ENCODE measurements around the gene HSDL1. TPM values are rescaled to one million over a fixed set of nuclear protein-coding genes. Genes with fewer than 3 reads are reported as not detected.

The HSDL1 gene
- total RNA-seq, 1 experiment from 2014 or later, result 34.2 TPM

GRCh38 chr16:84153660-84154214 lies 8.8 kb upstream of the HSDL1 start:
- Mint-ChIP-seq H3K9me3 (no peaks in the 10 kb centered on the region), H3K4me1 (peaks cover 0 to 6% of the 10 kb centered on the region in 2 experiments; a peak in 2 of 4 replicates), H3K27me3 (ENCODE audit: low read depth) (peaks cover 9% of the 10 kb centered on the region), H3K36me3 (ENCODE audit: insufficient read depth in 1 of 3, low read depth in 3 of 3) (no peaks in the 10 kb centered on the region), H3K27ac (no peak overlapping the region), H3K4me3 (no peak overlapping the region)
- no peak for DNase-seq
- H3K14ac ChIP-seq (ENCODE audit: insufficient read depth, low read length), result no peak overlapping the region
- no peak overlapping the region for H3K56ac ChIP-seq (ENCODE audit: insufficient read length, low read depth, low read length)
- H3K9me3 ChIP-seq (ENCODE audit: control insufficient read depth, low read depth, low read length), result no peaks in the 10 kb centered on the region
- H3K4me2 ChIP-seq (ENCODE audit: insufficient read depth, insufficient read length, low read length), result no peak overlapping the region
- H2BK20ac ChIP-seq (ENCODE audit: low read depth, low read length, poor library complexity, severe bottlenecking), result no peak overlapping the region
- TF ChIP-seq, protein P1, sequence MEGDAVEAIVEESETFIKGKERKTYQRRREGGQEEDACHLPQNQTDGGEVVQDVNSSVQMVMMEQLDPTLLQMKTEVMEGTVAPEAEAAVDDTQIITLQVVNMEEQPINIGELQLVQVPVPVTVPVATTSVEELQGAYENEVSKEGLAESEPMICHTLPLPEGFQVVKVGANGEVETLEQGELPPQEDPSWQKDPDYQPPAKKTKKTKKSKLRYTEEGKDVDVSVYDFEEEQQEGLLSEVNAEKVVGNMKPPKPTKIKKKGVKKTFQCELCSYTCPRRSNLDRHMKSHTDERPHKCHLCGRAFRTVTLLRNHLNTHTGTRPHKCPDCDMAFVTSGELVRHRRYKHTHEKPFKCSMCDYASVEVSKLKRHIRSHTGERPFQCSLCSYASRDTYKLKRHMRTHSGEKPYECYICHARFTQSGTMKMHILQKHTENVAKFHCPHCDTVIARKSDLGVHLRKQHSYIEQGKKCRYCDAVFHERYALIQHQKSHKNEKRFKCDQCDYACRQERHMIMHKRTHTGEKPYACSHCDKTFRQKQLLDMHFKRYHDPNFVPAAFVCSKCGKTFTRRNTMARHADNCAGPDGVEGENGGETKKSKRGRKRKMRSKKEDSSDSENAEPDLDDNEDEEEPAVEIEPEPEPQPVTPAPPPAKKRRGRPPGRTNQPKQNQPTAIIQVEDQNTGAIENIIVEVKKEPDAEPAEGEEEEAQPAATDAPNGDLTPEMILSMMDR (conservative IDR thresholded peaks at IDR 0.05), result no peak
- no peaks in the 10 kb centered on the region for H4K20me1 ChIP-seq (ENCODE audit: control insufficient read depth, insufficient read depth, insufficient read length)
- no peaks in the 10 kb centered on the region for H3K4me1 ChIP-seq (ENCODE audit: insufficient read depth, low read length)
- no peak overlapping the region for H2BK15ac ChIP-seq (ENCODE audit: low read depth, low read length)
- H4K5ac ChIP-seq (ENCODE audit: insufficient read length, low read depth, low read length), result no peak overlapping the region
- H2BK5ac ChIP-seq (ENCODE audit: insufficient read length, low read length), result no peak overlapping the region
- H2AK5ac ChIP-seq (ENCODE audit: insufficient read length, low read length), result no peak overlapping the region
- no peak overlapping the region for H4K8ac ChIP-seq (replicated peaks; ENCODE audit: insufficient read length, low read depth, low read length)
- H3K23me2 ChIP-seq (ENCODE audit: insufficient read length, low read depth, low read length, poor library complexity, severe bottlenecking), result no peaks in the 10 kb centered on the region
- no CpG with 5 or more reads among the region's 8 CpGs for WGBS (ENCODE audit: extremely low coverage, insufficient read length, low lambda C conversion rate)
- no peaks in the 10 kb centered on the region for H3K79me1 ChIP-seq (ENCODE audit: insufficient read depth, low read depth, low read length, poor library complexity, severe bottlenecking)
- H3K9ac ChIP-seq (ENCODE audit: extremely low read depth, insufficient read length, low read length), result no peak overlapping the region
- H2BK120ac ChIP-seq (ENCODE audit: low read depth, low read length, poor library complexity, severe bottlenecking), result no peak overlapping the region
- no peak overlapping the region for H3K4ac ChIP-seq (ENCODE audit: low read depth, low read length)
- H3T11ph ChIP-seq (ENCODE audit: low read length), result no peak overlapping the region
- no peaks in the 10 kb centered on the region for H3K79me2 ChIP-seq (ENCODE audit: insufficient read depth, low read length)
- H3K23ac ChIP-seq (ENCODE audit: insufficient read length, low read depth, low read length), result no peak overlapping the region
- H2BK12ac ChIP-seq (ENCODE audit: insufficient read length, low read depth, low read length), result no peak overlapping the region
- H2AFZ ChIP-seq (ENCODE audit: low read length), result no peak overlapping the region
- no peak overlapping the region for H3K27ac ChIP-seq (ENCODE audit: insufficient read length, low read depth, low read length)
- no peak overlapping the region for H4K91ac ChIP-seq (ENCODE audit: insufficient read length, low read depth, low read length)
- H3K18ac ChIP-seq (ENCODE audit: insufficient read length, low read depth, low read length), result no peak overlapping the region
- no peaks in the 10 kb centered on the region for H3K27me3 ChIP-seq (ENCODE audit: insufficient read depth, low read length)

Measured in H9 (cell line).